NK-92 treated with Interleukin-12 subunit alpha and Interleukin-12 subunit beta, amount 100 ng/mL, for 24 hours (cell line): ENCODE measurements around the gene EIF4E.
"Not testable (repeated sequence)": the region's sequence is repeated elsewhere in the genome, so short reads cannot be mapped to it uniquely, and the experiment has no call there.

Experiments used
- DNase-seq: peaks from one replicate; lab custom pipeline; 2025; lab: John Stamatoyannopoulos, UW

Gene EIF4E

GRCh38 chr4:98928505-98929340, at the start of gene EIF4E:
TSS of gene EIF4E (minus strand) at chr4:98929133. CDS start at chr4:98929112, 21 bp downstream.
- peak; percentile 91 for DNase-seq

- no peak for DNase-seq
Observed at GRCh38 chr4:98977557-98977956, 48.6 kb upstream of the EIF4E start.

GRCh38 chr4:98976716-98977115, 47.8 kb upstream of the EIF4E start:
- no peak for DNase-seq

GRCh38 chr4:98969878-98970785, 41.2 kb upstream of the EIF4E start:
- no peak for DNase-seq

- DNase-seq = no peak
Observed at GRCh38 chr4:98967786-98968329, 38.9 kb upstream of the EIF4E start.

- no peak for DNase-seq
Observed at GRCh38 chr4:98966926-98967325, 38.0 kb upstream of the EIF4E start.

- no peak for DNase-seq
Observed at GRCh38 chr4:98963538-98964433, 34.9 kb upstream of the EIF4E start.

GRCh38 chr4:98961770-98962169, 32.8 kb upstream of the EIF4E start:
- DNase-seq = no peak

GRCh38 chr4:98959411-98959810, 30.5 kb upstream of the EIF4E start:
- DNase-seq = no peak

GRCh38 chr4:98958065-98958464, 29.1 kb upstream of the EIF4E start:
- no peak for DNase-seq

GRCh38 chr4:98955229-98955628, 26.3 kb upstream of the EIF4E start:
- no peak for DNase-seq

GRCh38 chr4:98951710-98952109, 22.8 kb upstream of the EIF4E start:
- DNase-seq = no peak

- DNase-seq = no peak
Observed at GRCh38 chr4:98950925-98951324, 22.0 kb upstream of the EIF4E start.

- no peak for DNase-seq
Observed at GRCh38 chr4:98946359-98946758, 17.4 kb upstream of the EIF4E start.

- DNase-seq = no peak
Observed at GRCh38 chr4:98945297-98945850, 16.4 kb upstream of the EIF4E start.

GRCh38 chr4:98939892-98940298, 11.0 kb upstream of the EIF4E start:
- no peak for DNase-seq

GRCh38 chr4:98939438-98939837, 10.5 kb upstream of the EIF4E start:
- DNase-seq = no peak

- DNase-seq = no peak
Observed at GRCh38 chr4:98937986-98938720, 9.2 kb upstream of the EIF4E start.

GRCh38 chr4:98935633-98936032, 6.7 kb upstream of the EIF4E start:
- DNase-seq = no peak

- DNase-seq = not testable (repeated sequence)
Observed at GRCh38 chr4:98934851-98935250, 5.9 kb upstream of the EIF4E start.

- no peak for DNase-seq
Observed at GRCh38 chr4:98932539-98932938, 3.6 kb upstream of the EIF4E start.
